T-cell (primary cell): ENCODE data around the gene TLE4. TPM values are rescaled to one million over a fixed set of nuclear protein-coding genes. Genes with fewer than 3 reads are reported as not detected.

ENCODE experiments used
- ATAC-seq, 4 experiments: fragments of 200-7000 bp in 3 of 4; fragments of 150-1000 bp in 1 of 4; cut with Tn5 transposase; replicated peaks in 1 of 4; 1 replicate in 3 of 4; 2 replicates in 1 of 4; pipeline ENCODE4 v1.10.0; 2021; ENCODE audit warnings: moderate library complexity in 3 of 4, mild to moderate bottlenecking in 2 of 4, moderate number of reproducible peaks in 1 of 4
- CTCF ChIA-PET, 2 donors: fragments of 300-600 bp; sonication (Branson Sonifier 250); formaldehyde crosslinking; loops; one replicate each; lab custom pipeline; 2022; ENCODE audit warnings: antibody characterized with exemption in 2 of 2; lab: Charles Lee
- POLR2A ChIA-PET, 2 donors: fragments of 300-600 bp; sonication (Branson Sonifier 250); formaldehyde crosslinking; loops; one replicate each; lab custom pipeline; 2022; ENCODE audit warnings: antibody characterized with exemption in 2 of 2; lab: Charles Lee
- DNase-seq, 35 experiments: peaks; one replicate each; pipeline versions ENCODE4 v3.0.0 to v3.0.0-alpha.2; 2013 to 2023
- H3K27ac ChIP-seq: one replicate; pipeline ENCODE4 v1.5.1; 2013; ENCODE audit warnings: low read length
- H3K27me3 ChIP-seq, 2 experiments: replicated peaks in 1 of 2; 1 replicate in 1 of 2; 2 replicates in 1 of 2; pipeline versions ENCODE4 v1.6.1 to v1.7.0; 2013; ENCODE audit warnings: low read length in 1 of 2, mixed read lengths in 1 of 2; ENCODE audit not compliant: control insufficient read depth in 2 of 2, insufficient read depth in 2 of 2; ENCODE audit errors: extremely low read depth in 1 of 2
- H3K36me3 ChIP-seq, 2 donors: 1 replicate in 1 of 2; 2 replicates in 1 of 2; pipeline versions ENCODE4 v1.6.1 to v1.7.0; 2013; ENCODE audit warnings: low read length in 1 of 2; ENCODE audit not compliant: control insufficient read depth in 2 of 2, insufficient read depth in 1 of 2; ENCODE audit errors: extremely low read depth in 1 of 2
- H3K4me1 ChIP-seq, 2 experiments: 1 replicate in 1 of 2; 2 replicates in 1 of 2; pipeline versions ENCODE4 v1.6.1 to v1.7.0; 2013; ENCODE audit warnings: low read length in 2 of 2, mixed read lengths in 1 of 2; ENCODE audit not compliant: insufficient read depth in 2 of 2, control insufficient read depth in 1 of 2; ENCODE audit errors: extremely low read depth in 1 of 2
- H3K4me3 ChIP-seq, 2 donors: 1 replicate in 1 of 2; 2 replicates in 1 of 2; pipeline versions ENCODE4 v1.5.1 to v1.7.0; 2013; ENCODE audit warnings: mild to moderate bottlenecking in 2 of 2, low read length in 1 of 2, moderate library complexity in 1 of 2; ENCODE audit not compliant: control insufficient read depth in 1 of 2; ENCODE audit errors: extremely low read depth in 1 of 2
- H3K9me3 ChIP-seq: 2 replicates; pipeline ENCODE4 v1.7.0; 2013
- H3K27ac Mint-ChIP-seq, 2 donors: one replicate each; pipeline ENCODE4 v1.8.0; 2020 to 2021; ENCODE audit warnings: mild to moderate bottlenecking in 2 of 2, mixed read lengths in 2 of 2
- H3K27me3 Mint-ChIP-seq, 2 donors: one replicate each; pipeline ENCODE4 v1.8.0; 2021 to 2022; ENCODE audit warnings: mixed read lengths in 2 of 2
- H3K36me3 Mint-ChIP-seq: one replicate; pipeline ENCODE4 v1.8.0; 2021; ENCODE audit warnings: mixed read lengths
- H3K4me1 Mint-ChIP-seq, 3 donors: one replicate each; pipeline ENCODE4 v1.8.0; 2020 to 2022; ENCODE audit warnings: mixed read lengths in 3 of 3, mild to moderate bottlenecking in 1 of 3
- H3K4me3 Mint-ChIP-seq, 3 donors: one replicate each; pipeline ENCODE4 v1.8.0; 2020 to 2022; ENCODE audit warnings: mild to moderate bottlenecking in 3 of 3, mixed read lengths in 3 of 3, moderate library complexity in 3 of 3
- H3K9me3 Mint-ChIP-seq, 3 donors: one replicate each; pipeline ENCODE4 v1.8.0; 2020 to 2022; ENCODE audit warnings: mixed read lengths in 3 of 3
- WGBS: methylation state at CpG from one replicate; pipeline ENCODE4 v1.1.5; 2013; ENCODE audit warnings: missing lambda C conversion rate; ENCODE audit not compliant: insufficient coverage; 5-methylcytosine and 5-hydroxymethylcytosine counted together
- total RNA-seq, 35 experiments: library from RNA in 6 of 35; stranded (reverse) in 6 of 35; fragments of 120-200 nt in 1 of 35; gene quantifications; one replicate each; pipeline versions ENCODE4 v1.2.1 to v1.2.4 and lab custom pipeline; 2013 to 2026

TLE4 gene
- total RNA-seq, 5 donors from 2014 or later (not counting 1 experiment from before 2014, with no cell fraction given) = 65.9 to 138 (median 78.7) TPM

GRCh38 chr9:79692857-79693571, 121.2 kb downstream of the TLE4 start:
- WGBS = no CpG with 5 or more reads among the region's 7 CpGs
- ATAC-seq (no peak), DNase-seq (no peak)
- Mint-ChIP-seq H3K36me3 (peaks cover 16% of the 10 kb centered on the region), H3K4me3 (no peak overlapping the region), H3K9me3 (no peaks in the 10 kb centered on the region), H3K27ac (no peak overlapping the region), H3K4me1 (peaks cover 76 to 78% (median 78%) of the 10 kb centered on the region in 3 donors), H3K27me3 (no peaks in the 10 kb centered on the region)
- Histone ChIP-seq H3K36me3 (no peaks in the 10 kb centered on the region), H3K9me3 (no peaks in the 10 kb centered on the region), H3K4me1 (peaks cover 11 to 14% of the 10 kb centered on the region in 2 experiments), H3K4me3 (no peak overlapping the region), H3K27me3 (no peaks in the 10 kb centered on the region), H3K27ac (no peak overlapping the region)
- ChIA-PET CTCF (no interaction called here), POLR2A (no interaction called here)

- H3K36me3 ChIP-seq = no peaks in the 10 kb centered on the region
- ATAC-seq = no peak
- no peak for DNase-seq
- ChIA-PET POLR2A (no interaction called here), CTCF (interaction anchor here in 1 of 2 donors (0.5 kb wide), 1 partner anchor 482 kb away, joined by 3 read pairs; no protein-coding TSS in a partner anchor)
- H3K4me3 Mint-ChIP-seq = no peak overlapping the region
- no peaks in the 10 kb centered on the region for H3K9me3 ChIP-seq
- no peaks in the 10 kb centered on the region for H3K9me3 Mint-ChIP-seq
- no peaks in the 10 kb centered on the region for H3K27me3 ChIP-seq
- H3K4me1 ChIP-seq = peaks cover 11 to 14% of the 10 kb centered on the region in 2 experiments
- H3K27me3 Mint-ChIP-seq = no peaks in the 10 kb centered on the region
- no peak overlapping the region for H3K4me3 ChIP-seq
- no peak overlapping the region for H3K27ac ChIP-seq
- no peak overlapping the region for H3K27ac Mint-ChIP-seq
- 100% methylated on average over 2 of the region's 5 CpGs for WGBS
- H3K36me3 Mint-ChIP-seq = peaks cover 14% of the 10 kb centered on the region
- peaks cover 74 to 75% (median 74%) of the 10 kb centered on the region in 3 donors for H3K4me1 Mint-ChIP-seq
These were observed 122.0 kb downstream of the TLE4 start for GRCh38 chr9:79693750-79694149.

- H3K27me3 ChIP-seq = no peaks in the 10 kb centered on the region
- no peaks in the 10 kb centered on the region for H3K36me3 ChIP-seq
- H3K4me1 ChIP-seq = peaks cover 11 to 14% of the 10 kb centered on the region in 2 experiments
- peaks cover 72 to 76% (median 74%) of the 10 kb centered on the region in 3 donors for H3K4me1 Mint-ChIP-seq
- no peaks in the 10 kb centered on the region for H3K9me3 Mint-ChIP-seq
- DNase-seq = no peak
- H3K4me3 ChIP-seq = no peak overlapping the region
- no peak overlapping the region for H3K27ac ChIP-seq
- ChIA-PET CTCF (interaction anchor here in 1 of 2 donors (0.5 kb wide), 1 partner anchor 482 kb away, joined by 3 read pairs; no protein-coding TSS in a partner anchor), POLR2A (no interaction called here)
- WGBS = no CpG with 5 or more reads among the region's 2 CpGs
- no peak overlapping the region for H3K27ac Mint-ChIP-seq
- no peak overlapping the region for H3K4me3 Mint-ChIP-seq
- no peaks in the 10 kb centered on the region for H3K27me3 Mint-ChIP-seq
- H3K9me3 ChIP-seq = no peaks in the 10 kb centered on the region
- ATAC-seq = no peak
- peaks cover 14% of the 10 kb centered on the region for H3K36me3 Mint-ChIP-seq
These were observed 122.4 kb downstream of the TLE4 start for GRCh38 chr9:79694208-79694607.

- Histone ChIP-seq H3K9me3 (no peaks in the 10 kb centered on the region), H3K4me3 (no peak overlapping the region), H3K27me3 (no peaks in the 10 kb centered on the region), H3K36me3 (no peaks in the 10 kb centered on the region), H3K27ac (no peak overlapping the region), H3K4me1 (peaks cover 11 to 14% of the 10 kb centered on the region in 2 experiments)
- no peak overlapping the region for H3K4me3 Mint-ChIP-seq
- H3K27ac Mint-ChIP-seq = no peak overlapping the region
- peaks cover 14% of the 10 kb centered on the region for H3K36me3 Mint-ChIP-seq
- DNase-seq (no peak), ATAC-seq (no peak)
- no peaks in the 10 kb centered on the region for H3K27me3 Mint-ChIP-seq
- peaks cover 72 to 80% (median 78%) of the 10 kb centered on the region in 3 donors for H3K4me1 Mint-ChIP-seq
- ChIA-PET POLR2A (no interaction called here), CTCF (interaction anchor here in 1 of 2 donors (0.6 kb wide), 1 partner anchor 894 kb away, joined by 4 read pairs; no protein-coding TSS in a partner anchor)
- H3K9me3 Mint-ChIP-seq = no peaks in the 10 kb centered on the region
- no CpG with 5 or more reads among the region's 1 CpG for WGBS
These were observed 123.1 kb downstream of the TLE4 start for GRCh38 chr9:79694676-79695400.

GRCh38 chr9:79695531-79696175, 123.9 kb downstream of the TLE4 start:
- Mint-ChIP-seq H3K4me1 (peaks cover 75 to 84% (median 82%) of the 10 kb centered on the region in 3 donors), H3K27me3 (no peaks in the 10 kb centered on the region), H3K27ac (peak overlapping the region; percentile 6 to 16), H3K36me3 (peaks cover 12% of the 10 kb centered on the region), H3K9me3 (no peaks in the 10 kb centered on the region), H3K4me3 (peak overlapping the region in 1 of 3 donors; percentile 3)
- Histone ChIP-seq H3K4me1 (peaks cover 11 to 14% of the 10 kb centered on the region in 2 experiments), H3K27ac (no peak overlapping the region), H3K36me3 (no peaks in the 10 kb centered on the region), H3K9me3 (no peaks in the 10 kb centered on the region), H3K27me3 (no peaks in the 10 kb centered on the region), H3K4me3 (no peak overlapping the region)
- ATAC-seq (peak in 3 of 4 experiments; percentile 24 to 64 (median 55)), DNase-seq (peak in 13 of 35 experiments; percentile 1 to 45 (median 11))
- WGBS = 67% methylated on average over 6 of the region's 6 CpGs
- CTCF ChIA-PET = no interaction called here
- POLR2A ChIA-PET = no interaction called here

GRCh38 chr9:79698967-79699366, 127.2 kb downstream of the TLE4 start:
- Histone ChIP-seq H3K4me3 (no peak overlapping the region), H3K27ac (no peak overlapping the region), H3K27me3 (no peaks in the 10 kb centered on the region), H3K36me3 (no peaks in the 10 kb centered on the region), H3K9me3 (no peaks in the 10 kb centered on the region), H3K4me1 (peaks cover 10 to 11% of the 10 kb centered on the region in 2 experiments)
- ChIA-PET CTCF (no interaction called here), POLR2A (no interaction called here)
- no peak overlapping the region for H3K27ac Mint-ChIP-seq
- no peaks in the 10 kb centered on the region for H3K27me3 Mint-ChIP-seq
- WGBS = no CpG with 5 or more reads among the region's 2 CpGs
- peaks cover 50 to 61% (median 56%) of the 10 kb centered on the region in 3 donors for H3K4me1 Mint-ChIP-seq
- no peak for ATAC-seq
- peaks cover 20% of the 10 kb centered on the region for H3K36me3 Mint-ChIP-seq
- H3K4me3 Mint-ChIP-seq = no peak overlapping the region
- DNase-seq = no peak
- no peaks in the 10 kb centered on the region for H3K9me3 Mint-ChIP-seq
